Measurements from ENCODE around the gene THSD1. TPM values are rescaled to one million over a fixed set of nuclear protein-coding genes. Genes with fewer than 3 reads are reported as not detected.

THSD1 gene
- total RNA-seq, 2 donors from 2014 or later = 6.5 to 7.3 TPM

GRCh38 chr13:52359534-52359933, 46.4 kb downstream of the THSD1 start:
- Histone ChIP-seq H3K27ac (no peak overlapping the region), H3K36me3 (no peaks in the 10 kb centered on the region), H3K4me3 (no peak overlapping the region), H3K4me1 (no peaks in the 10 kb centered on the region), H3K9me3 (no peaks in the 10 kb centered on the region), H3K27me3 (no peaks in the 10 kb centered on the region)
- DNase-seq (ENCODE audit: low spot score) = no peak
- TF ChIP-seq CTCF (IDR thresholded peaks at IDR 0.05) = no peak

- Histone ChIP-seq H3K36me3 (no peaks in the 10 kb centered on the region), H3K27ac (no peak overlapping the region), H3K4me1 (no peaks in the 10 kb centered on the region), H3K27me3 (no peaks in the 10 kb centered on the region), H3K9me3 (no peaks in the 10 kb centered on the region), H3K4me3 (no peak overlapping the region)
- TF ChIP-seq CTCF (IDR thresholded peaks at IDR 0.05) = no peak
- DNase-seq (ENCODE audit: low spot score) = no peak
These were observed 49.6 kb downstream of the THSD1 start for GRCh38 chr13:52356327-52356726.

- Histone ChIP-seq H3K27me3 (no peaks in the 10 kb centered on the region), H3K36me3 (no peaks in the 10 kb centered on the region), H3K4me3 (no peak overlapping the region), H3K4me1 (no peaks in the 10 kb centered on the region), H3K9me3 (no peaks in the 10 kb centered on the region), H3K27ac (no peak overlapping the region)
- no peak for TF ChIP-seq CTCF (IDR thresholded peaks at IDR 0.05)
- no peak for DNase-seq (ENCODE audit: low spot score)
These were observed 52.8 kb downstream of the THSD1 start for GRCh38 chr13:52353193-52353592.

GRCh38 chr13:52348983-52349780, 56.8 kb downstream of the THSD1 start:
- DNase-seq (ENCODE audit: low spot score) = no peak
- Histone ChIP-seq H3K27me3 (no peaks in the 10 kb centered on the region), H3K9me3 (no peaks in the 10 kb centered on the region), H3K4me1 (no peaks in the 10 kb centered on the region), H3K27ac (no peak overlapping the region), H3K36me3 (no peaks in the 10 kb centered on the region), H3K4me3 (no peak overlapping the region)
- no peak for TF ChIP-seq CTCF (IDR thresholded peaks at IDR 0.05)

GRCh38 chr13:52348071-52348470, 57.9 kb downstream of the THSD1 start:
- no peak for TF ChIP-seq CTCF (IDR thresholded peaks at IDR 0.05)
- H3K4me3 ChIP-seq = no peak overlapping the region
- no peak overlapping the region for H3K27ac ChIP-seq
- DNase-seq (ENCODE audit: low spot score) = no peak
- H3K9me3 ChIP-seq = no peaks in the 10 kb centered on the region
- H3K27me3 ChIP-seq = no peaks in the 10 kb centered on the region
- no peaks in the 10 kb centered on the region for H3K4me1 ChIP-seq
- H3K36me3 ChIP-seq = no peaks in the 10 kb centered on the region

All from right atrium auricular region (tissue), 2 donors.